ENCODE measurements around the gene LDLRAD4.

GRCh38 chr18:13335903-13336302, 117.3 kb downstream of the LDLRAD4 start:
- TF ChIP-seq CTCF (IDR thresholded peaks at IDR 0.05), result no peak
- no peak for TF ChIP-seq POLR2A (IDR thresholded peaks at IDR 0.05)
